Activated CD4-positive, alpha-beta T cell treated with anti-CD3 and anti-CD28 coated beads, Interleukin-2, Interleukin-6, amounts not matched to agents 100 ng/mL and 50 ng/mL, durations not matched to agents 16 hours and 8 hours (primary cell): ENCODE data around the gene RPS6KA5.
"Not testable (repeated sequence)": the region's sequence is repeated elsewhere in the genome, so short reads cannot be mapped to it uniquely, and the experiment has no call there.

ENCODE experiments used
- DNase-seq: peaks from one replicate; pipeline ENCODE4 v3.0.0-alpha.2; 2020

Gene RPS6KA5

GRCh38 chr14:91063119-91063518 lies 2.7 kb upstream of the RPS6KA5 start:
- DNase-seq, result peak; percentile 89

- peak; percentile 32 for DNase-seq
Measured at GRCh38 chr14:91062600-91062999, 2.2 kb upstream of the RPS6KA5 start.

GRCh38 chr14:91061056-91061887 lies 831 bp upstream of the RPS6KA5 start:
- DNase-seq, result peak; percentile 32

GRCh38 chr14:91059576-91060350 lies 678 bp downstream of the RPS6KA5 start:
- peak; percentile 54 for DNase-seq

- peak; percentile 54 for DNase-seq
Measured at GRCh38 chr14:91058042-91058581, 2.3 kb downstream of the RPS6KA5 start.

- no peak for DNase-seq
Measured at GRCh38 chr14:91056361-91056760, 4.1 kb downstream of the RPS6KA5 start.

GRCh38 chr14:91055016-91055415 lies 5.4 kb downstream of the RPS6KA5 start:
- DNase-seq, result no peak

GRCh38 chr14:91048676-91049075 lies 11.8 kb downstream of the RPS6KA5 start:
- no peak for DNase-seq

- DNase-seq, result no peak
Measured at GRCh38 chr14:91048265-91048664, 12.2 kb downstream of the RPS6KA5 start.

GRCh38 chr14:91047174-91047753 lies 13.2 kb downstream of the RPS6KA5 start:
- peak; percentile 38 for DNase-seq

- DNase-seq, result no peak
Measured at GRCh38 chr14:91046488-91047072, 13.9 kb downstream of the RPS6KA5 start.

GRCh38 chr14:91041450-91041849 lies 19.0 kb downstream of the RPS6KA5 start:
- DNase-seq, result no peak

GRCh38 chr14:91040545-91040944 lies 19.9 kb downstream of the RPS6KA5 start:
- no peak for DNase-seq

- no peak for DNase-seq
Measured at GRCh38 chr14:91038439-91038838, 22.0 kb downstream of the RPS6KA5 start.

GRCh38 chr14:91036741-91037469 lies 23.5 kb downstream of the RPS6KA5 start:
- no peak for DNase-seq

- DNase-seq, result peak; percentile 57
Measured at GRCh38 chr14:91035855-91036254, 24.6 kb downstream of the RPS6KA5 start.

- DNase-seq, result not testable (repeated sequence)
Measured at GRCh38 chr14:91034379-91034778, 26.1 kb downstream of the RPS6KA5 start.

GRCh38 chr14:91032248-91032647 lies 28.2 kb downstream of the RPS6KA5 start:
- DNase-seq, result no peak

GRCh38 chr14:91031666-91032065 lies 28.8 kb downstream of the RPS6KA5 start:
- DNase-seq, result no peak

GRCh38 chr14:91029456-91030217 lies 30.8 kb downstream of the RPS6KA5 start:
- DNase-seq, result no peak

GRCh38 chr14:91027561-91027960 lies 32.9 kb downstream of the RPS6KA5 start:
- DNase-seq, result no peak
